ENCODE data around the gene C5orf24. TPM values are rescaled to one million over a fixed set of nuclear protein-coding genes. Genes with fewer than 3 reads are reported as not detected.
"Not testable (repeated sequence)": the region's sequence is repeated elsewhere in the genome, so short reads cannot be mapped to it uniquely, and the experiment has no call there.

Gene C5orf24
- total RNA-seq, 1 donor from 2014 or later: 44.9 TPM

DNA sequence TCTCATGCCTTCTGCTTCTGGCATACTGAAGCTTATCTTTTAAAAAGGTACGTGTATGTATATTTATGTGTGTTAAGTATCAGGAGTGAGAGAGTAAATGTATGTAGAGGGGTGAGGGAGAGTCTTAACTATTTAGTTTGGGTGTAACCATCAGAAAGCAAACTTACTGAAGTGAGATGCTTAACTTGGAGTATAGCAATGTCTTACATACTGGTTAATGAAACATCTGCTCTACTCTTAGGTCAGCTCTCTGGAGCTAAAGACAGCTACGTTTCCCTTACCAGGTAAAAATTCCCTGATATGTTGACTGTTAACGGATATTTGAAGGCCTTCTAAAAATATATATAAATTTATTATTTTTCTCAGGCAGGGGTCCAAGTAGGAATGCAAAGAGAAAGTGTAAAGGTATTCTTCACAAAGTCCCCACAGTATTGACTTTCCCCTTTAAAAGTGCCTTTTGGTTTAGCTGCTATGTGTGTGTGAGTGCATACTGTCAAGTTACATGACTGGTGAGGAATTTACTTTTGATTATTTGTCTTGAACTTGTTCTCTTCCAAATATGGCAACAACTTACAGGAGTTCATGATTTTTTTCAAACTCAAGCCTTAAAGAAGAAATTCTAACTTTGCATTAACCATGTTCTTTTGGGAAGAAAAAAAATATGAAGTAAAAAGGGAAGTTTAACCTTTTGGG, 12.3 kb upstream of the C5orf24 start:
- no peak for DNase-seq
- intact Hi-C loops (cut with DNase I): no loop called here
- no peaks in the 10 kb centered on the region for H3K9me3 ChIP-seq
- H3K4me3 ChIP-seq: no peak overlapping the region
- ATAC-seq: peak; percentile 72
- H3K27ac ChIP-seq: peak overlapping the region; percentile 27
- peaks cover 30% of the 10 kb centered on the region for H3K36me3 ChIP-seq
- no peaks in the 10 kb centered on the region for H3K27me3 ChIP-seq
- H3K4me1 ChIP-seq: peaks cover 6% of the 10 kb centered on the region
- TF ChIP-seq, protein P1, sequence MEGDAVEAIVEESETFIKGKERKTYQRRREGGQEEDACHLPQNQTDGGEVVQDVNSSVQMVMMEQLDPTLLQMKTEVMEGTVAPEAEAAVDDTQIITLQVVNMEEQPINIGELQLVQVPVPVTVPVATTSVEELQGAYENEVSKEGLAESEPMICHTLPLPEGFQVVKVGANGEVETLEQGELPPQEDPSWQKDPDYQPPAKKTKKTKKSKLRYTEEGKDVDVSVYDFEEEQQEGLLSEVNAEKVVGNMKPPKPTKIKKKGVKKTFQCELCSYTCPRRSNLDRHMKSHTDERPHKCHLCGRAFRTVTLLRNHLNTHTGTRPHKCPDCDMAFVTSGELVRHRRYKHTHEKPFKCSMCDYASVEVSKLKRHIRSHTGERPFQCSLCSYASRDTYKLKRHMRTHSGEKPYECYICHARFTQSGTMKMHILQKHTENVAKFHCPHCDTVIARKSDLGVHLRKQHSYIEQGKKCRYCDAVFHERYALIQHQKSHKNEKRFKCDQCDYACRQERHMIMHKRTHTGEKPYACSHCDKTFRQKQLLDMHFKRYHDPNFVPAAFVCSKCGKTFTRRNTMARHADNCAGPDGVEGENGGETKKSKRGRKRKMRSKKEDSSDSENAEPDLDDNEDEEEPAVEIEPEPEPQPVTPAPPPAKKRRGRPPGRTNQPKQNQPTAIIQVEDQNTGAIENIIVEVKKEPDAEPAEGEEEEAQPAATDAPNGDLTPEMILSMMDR (IDR thresholded peaks at IDR 0.05): no peak

DNA sequence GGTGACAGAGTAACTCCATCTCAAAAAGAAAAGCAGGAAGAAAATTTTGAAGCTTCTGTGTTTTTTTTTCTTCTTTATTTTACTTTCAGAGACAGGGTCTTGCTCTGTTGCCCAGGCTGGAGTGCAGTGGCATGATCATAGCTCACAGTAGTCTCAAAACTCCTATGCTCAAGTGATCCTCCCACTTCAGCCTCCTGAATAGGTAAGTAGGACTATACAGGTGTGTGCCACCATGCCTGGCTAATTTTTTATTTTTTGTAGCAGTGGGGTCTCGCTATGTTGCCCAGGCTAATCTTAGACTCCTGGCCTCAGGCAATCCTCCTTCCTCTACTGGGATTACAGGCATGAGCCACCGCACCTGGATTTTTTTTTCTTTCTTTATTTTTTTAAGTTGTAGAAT, 10.1 kb upstream of the C5orf24 start:
- H3K27me3 ChIP-seq: no peaks in the 10 kb centered on the region
- H3K4me1 ChIP-seq: peaks cover 6% of the 10 kb centered on the region
- no peaks in the 10 kb centered on the region for H3K9me3 ChIP-seq
- ATAC-seq (no peak), DNase-seq (no peak)
- TF ChIP-seq, protein P1 (IDR thresholded peaks at IDR 0.05): no peak
- H3K27ac ChIP-seq: no peak overlapping the region
- H3K4me3 ChIP-seq: no peak overlapping the region
- H3K36me3 ChIP-seq: peaks cover 17% of the 10 kb centered on the region
- intact Hi-C loops (cut with DNase I): no loop called here

DNA sequence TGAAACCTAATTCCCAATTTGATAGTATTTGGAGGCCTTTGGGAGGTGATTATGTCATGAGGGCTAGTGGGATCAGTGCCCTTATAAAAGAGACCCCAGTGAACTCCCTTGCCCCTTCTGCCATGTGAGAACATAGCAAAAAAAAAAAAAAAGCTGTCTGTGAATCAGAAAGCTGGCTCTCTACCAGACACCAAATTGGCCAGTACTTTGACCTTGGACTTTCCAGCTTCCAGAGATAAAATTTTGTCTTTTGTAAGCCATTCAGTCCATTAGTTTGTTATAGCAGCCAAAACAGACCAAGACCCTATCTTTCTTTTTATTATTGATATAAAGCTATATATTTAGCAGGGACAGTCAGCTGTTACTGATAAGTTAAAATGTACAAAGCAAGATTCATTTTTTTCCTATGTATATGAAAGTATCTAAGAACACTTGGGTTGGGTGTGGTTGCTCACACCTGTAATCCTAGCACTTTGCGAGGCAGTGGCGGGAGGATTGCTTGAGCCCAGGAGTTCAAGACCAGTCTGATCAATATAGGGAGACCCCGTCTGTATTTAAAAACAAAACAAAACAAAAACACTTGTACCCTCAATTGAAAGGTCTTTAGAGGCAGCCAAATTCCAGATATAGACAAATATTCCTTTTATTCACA, 8.1 kb upstream of the C5orf24 start:
- intact Hi-C loops (cut with DNase I): no loop called here
- no peak for DNase-seq
- H3K36me3 ChIP-seq: peaks cover 17% of the 10 kb centered on the region
- peak overlapping the region; percentile 20 for H3K27ac ChIP-seq
- no peaks in the 10 kb centered on the region for H3K27me3 ChIP-seq
- ATAC-seq: no peak
- TF ChIP-seq, protein P1 (IDR thresholded peaks at IDR 0.05): no peak
- H3K4me3 ChIP-seq: no peak overlapping the region
- no peaks in the 10 kb centered on the region for H3K9me3 ChIP-seq
- peaks cover 6% of the 10 kb centered on the region for H3K4me1 ChIP-seq

DNA sequence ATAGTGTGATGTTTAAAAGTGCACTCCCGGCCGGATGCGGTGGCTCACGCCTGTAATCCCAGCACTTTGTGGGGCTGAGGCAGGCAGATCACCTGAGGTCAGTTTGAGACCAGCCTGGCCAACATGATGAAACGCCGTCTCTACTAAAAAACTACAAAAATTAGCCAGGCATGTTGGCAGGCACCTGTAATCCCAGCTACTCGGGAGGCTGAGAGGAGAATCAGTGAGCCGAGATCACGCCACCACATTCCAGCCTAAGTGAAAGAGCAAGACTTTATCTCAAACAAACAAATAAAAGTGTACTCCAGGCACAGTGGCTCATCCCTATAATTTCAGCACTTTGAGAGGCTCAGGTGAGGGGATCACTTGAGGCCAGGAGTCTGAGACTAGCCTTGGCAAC, 7.4 kb upstream of the C5orf24 start:
- Histone ChIP-seq H3K27ac (peak overlapping the region; percentile 26), H3K36me3 (peaks cover 17% of the 10 kb centered on the region)
- intact Hi-C loops (cut with DNase I); H3K4me3 ChIP-seq; H3K27me3 ChIP-seq; H3K9me3 ChIP-seq; H3K4me1 ChIP-seq; DNase-seq: not testable (repeated sequence)
- ATAC-seq: peak; percentile 83

DNA sequence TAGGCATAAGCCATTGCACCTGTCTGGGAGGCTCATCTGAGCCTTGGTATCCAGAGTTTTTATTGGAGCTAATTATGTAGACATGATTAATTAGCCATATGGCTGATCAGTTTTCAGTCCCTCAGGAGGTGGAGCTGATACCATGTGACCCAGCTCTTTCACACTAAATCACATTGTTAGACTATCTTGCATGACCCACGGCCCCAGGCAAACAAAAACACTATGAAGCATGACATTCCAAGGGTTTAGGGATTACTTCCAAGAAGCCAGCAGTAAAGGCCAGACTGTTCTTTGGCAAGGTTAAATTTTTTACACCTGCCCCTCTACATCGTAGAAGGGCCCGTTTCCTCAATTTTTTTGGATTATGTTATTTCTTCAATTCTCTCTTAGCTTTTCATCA, 5.0 kb upstream of the C5orf24 start:
- Histone ChIP-seq H3K9me3 (no peaks in the 10 kb centered on the region), H3K4me3 (no peak overlapping the region), H3K4me1 (peaks cover 6% of the 10 kb centered on the region), H3K27me3 (no peaks in the 10 kb centered on the region), H3K27ac (no peak overlapping the region), H3K36me3 (peaks cover 14% of the 10 kb centered on the region)
- TF ChIP-seq, protein P1 (IDR thresholded peaks at IDR 0.05): no peak
- intact Hi-C loops (cut with DNase I): no loop called here
- ATAC-seq: no peak
- no peak for DNase-seq

DNA sequence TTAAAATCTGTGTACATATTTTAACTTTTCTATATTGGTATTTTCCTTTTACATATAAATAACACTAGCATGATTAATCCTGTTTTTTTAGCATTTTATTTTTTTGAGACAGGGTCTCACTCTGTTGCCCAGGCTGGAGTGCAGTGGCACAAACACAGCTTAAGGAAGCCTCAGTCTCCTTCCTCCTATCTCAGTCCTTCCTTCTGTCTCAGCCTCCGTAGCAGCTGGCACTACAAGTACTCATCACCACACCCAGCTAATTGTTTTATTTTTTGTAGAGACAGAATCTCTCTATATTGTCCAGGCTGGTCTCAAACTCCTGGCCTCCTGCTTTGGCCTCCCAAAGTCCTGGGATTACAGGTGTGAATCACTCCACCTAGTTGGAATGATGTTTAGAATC, 1.5 kb upstream of the C5orf24 start:
- Histone ChIP-seq H3K4me1 (peaks cover 18% of the 10 kb centered on the region), H3K36me3 (peaks cover 5% of the 10 kb centered on the region), H3K27ac (no peak overlapping the region), H3K4me3 (no peak overlapping the region), H3K9me3 (no peaks in the 10 kb centered on the region), H3K27me3 (no peaks in the 10 kb centered on the region)
- ATAC-seq (no peak), DNase-seq (no peak)
- intact Hi-C loops (cut with DNase I): no loop called here
- TF ChIP-seq, protein P1 (IDR thresholded peaks at IDR 0.05): no peak
